Fibroblast of mammary gland (primary cell): ENCODE data around the gene COL4A1.

Experiments used
- DNase-seq: peaks from one replicate; pipeline ENCODE4 v3.0.0-alpha.2; 2010; ENCODE audit warnings: low read depth
- H3K4me3 ChIP-seq: 2 replicates; pipeline ENCODE4 v1.5.1; 2011; ENCODE audit warnings: low read depth, mild to moderate bottlenecking, low read length, moderate library complexity; ENCODE audit not compliant: control insufficient read depth
- CTCF ChIP-seq: conservative IDR thresholded peaks from 2 replicates; pipeline ENCODE4 v1.5.1; 2011; ENCODE audit warnings: low read depth, low read length, inconsistent platforms; ENCODE audit not compliant: control insufficient read depth, insufficient read depth

Gene COL4A1

DNA sequence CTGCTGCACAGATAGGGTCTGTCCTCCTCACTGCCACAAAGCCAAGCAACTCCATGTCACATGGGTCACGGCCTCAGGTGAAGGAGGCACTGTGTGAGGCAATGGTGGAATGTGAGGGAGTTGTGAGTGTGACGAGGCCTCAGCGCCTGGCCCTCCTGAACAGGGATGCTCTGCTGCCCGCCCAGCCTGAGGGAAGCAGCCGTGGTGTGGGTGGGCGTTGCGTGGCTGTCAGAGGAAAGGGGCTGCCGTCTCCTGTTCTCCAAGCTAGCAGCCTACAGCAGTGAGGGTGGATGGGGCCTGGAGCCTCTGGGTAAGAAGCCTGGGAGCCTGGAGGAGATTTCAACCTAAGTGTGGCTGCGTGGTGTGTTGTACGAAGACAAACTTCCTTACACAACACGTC is 125.0 kb downstream of the COL4A1 start:
- DNase-seq = no peak
- TF ChIP-seq CTCF = no peak
- no peak overlapping the region for H3K4me3 ChIP-seq

GRCh38 chr13:110179857-110180147 is 127.2 kb downstream of the COL4A1 start:
- no peak for DNase-seq
- no peak for TF ChIP-seq CTCF
- no peak overlapping the region for H3K4me3 ChIP-seq

DNA sequence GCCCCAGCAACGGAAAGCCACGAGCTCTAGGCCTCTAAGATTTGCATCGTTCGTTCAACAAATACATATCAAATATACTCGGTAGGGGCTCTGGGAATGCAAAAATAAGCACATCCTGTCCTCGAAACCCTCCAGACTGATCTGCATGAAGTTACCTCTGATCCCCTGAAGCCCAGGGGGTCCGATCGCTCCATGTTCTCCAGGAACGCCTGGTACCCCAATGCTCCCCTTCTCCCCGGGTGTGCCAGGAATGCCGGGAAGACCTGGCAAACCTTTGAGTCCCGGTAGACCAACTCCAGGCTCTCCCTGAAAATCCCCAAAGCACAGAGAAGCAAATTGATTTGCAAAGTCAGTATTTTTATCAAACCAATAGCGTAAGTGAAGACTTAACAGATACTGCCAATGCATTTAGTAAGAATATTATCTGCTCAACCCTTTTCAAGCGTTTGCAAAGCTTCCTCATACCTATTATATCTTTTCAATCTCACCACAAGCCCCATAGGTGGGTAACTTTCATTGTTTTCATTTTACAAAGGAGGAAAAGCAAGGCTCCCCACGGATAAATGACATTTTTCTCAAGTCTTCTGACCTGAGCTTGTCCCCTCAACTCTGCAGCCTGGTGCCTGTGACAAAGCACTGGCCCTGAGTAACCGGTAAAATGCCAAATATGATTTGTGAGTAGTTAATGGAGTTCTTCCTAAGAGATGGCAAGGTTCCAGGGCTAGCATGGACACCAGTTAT is 127.7 kb downstream of the COL4A1 start:
- no peak for DNase-seq
- H3K4me3 ChIP-seq = no peak overlapping the region
- no peak for TF ChIP-seq CTCF

DNA sequence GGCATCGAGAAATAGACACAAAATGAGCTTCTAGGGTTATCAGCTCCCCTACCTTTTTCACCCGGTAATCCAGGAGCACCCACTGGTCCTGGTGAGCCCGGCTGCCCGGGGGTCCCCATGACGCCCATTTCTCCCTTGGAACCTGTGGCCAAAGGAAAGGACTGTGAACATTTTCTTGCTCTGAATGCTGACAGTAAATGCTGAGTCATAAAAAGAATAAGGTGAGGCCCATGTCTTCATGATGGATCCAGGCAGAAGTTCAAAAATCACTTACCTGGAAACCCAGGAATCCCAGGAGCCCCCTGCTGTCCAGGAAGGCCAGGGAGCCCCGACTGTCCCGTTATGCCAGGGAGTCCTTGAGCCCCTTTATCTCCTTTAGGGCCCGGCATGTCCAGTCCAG is 129.2 kb downstream of the COL4A1 start:
- TF ChIP-seq CTCF = no peak
- no peak overlapping the region for H3K4me3 ChIP-seq
- DNase-seq = no peak

DNA sequence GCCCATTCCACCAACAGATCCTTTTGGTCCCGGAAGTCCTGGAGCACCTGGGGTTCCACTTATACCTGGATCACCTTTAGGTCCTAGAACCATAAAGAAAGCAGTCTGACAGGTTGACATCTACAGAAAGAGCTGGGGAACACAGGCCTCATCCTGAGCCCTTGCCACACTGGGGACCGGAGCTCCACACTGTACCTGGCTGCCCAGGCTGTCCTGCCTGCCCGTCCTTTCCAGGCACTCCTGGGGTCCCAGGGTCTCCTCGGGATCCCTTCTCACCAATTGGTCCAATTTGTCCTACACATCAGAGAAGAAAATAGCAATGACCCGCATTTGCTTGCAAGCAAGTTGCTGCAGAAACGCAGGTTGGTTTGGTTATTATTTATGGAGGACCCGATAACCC is 130.5 kb downstream of the COL4A1 start:
- H3K4me3 ChIP-seq = no peak overlapping the region
- no peak for DNase-seq
- TF ChIP-seq CTCF = no peak

DNA sequence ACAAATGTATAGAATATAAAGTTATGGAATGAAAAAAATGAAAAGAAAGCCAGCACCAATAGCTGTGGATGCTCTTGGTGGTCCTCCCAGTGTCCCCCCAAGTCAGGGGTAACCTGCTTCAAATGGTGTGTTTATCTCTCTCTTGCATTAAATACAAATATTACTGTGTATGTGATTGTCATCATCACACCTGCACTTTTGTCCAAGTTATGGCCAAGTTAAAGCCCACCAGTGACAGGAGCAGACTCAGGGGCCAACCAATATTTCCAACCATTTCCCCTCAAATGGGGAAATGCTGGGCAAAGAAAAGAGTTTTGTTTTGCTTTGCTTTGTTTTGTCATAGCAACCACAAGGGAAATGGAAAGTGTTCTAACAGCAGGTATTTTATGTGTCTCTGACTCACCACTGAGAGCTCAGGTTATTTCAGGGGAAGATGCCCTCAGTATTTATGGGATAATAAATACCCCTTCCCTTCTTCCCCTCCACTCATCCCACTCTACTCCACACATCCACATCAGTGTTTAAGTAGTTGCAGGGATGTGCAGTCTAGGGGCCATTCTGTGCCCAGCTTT is 133.6 kb downstream of the COL4A1 start:
- no peak for DNase-seq
- no peak for TF ChIP-seq CTCF

More for the DNA sequence above, 133.6 kb downstream of the COL4A1 start:
- no peak overlapping the region for H3K4me3 ChIP-seq
